Stomach (tissue), 9 donors: ENCODE results near the gene FAM184B. TPM values are rescaled to one million over a fixed set of nuclear protein-coding genes. Genes with fewer than 3 reads are reported as not detected.

Experiments used
- DNase-seq, 2 donors: peaks; one replicate each; pipeline versions ENCODE4 v3.0.0 to v3.0.0-alpha.2; 2013 to 2019
- H3K27ac ChIP-seq, 5 donors: fragments of 200-600 bp in 4 of 5; sonication (generic) in 4 of 5; one replicate each; pipeline ENCODE4 v1.5.1; 2013 to 2019; ENCODE audit warnings: mild to moderate bottlenecking in 1 of 5, moderate library complexity in 1 of 5
- H3K27me3 ChIP-seq, 3 donors: fragments of 200-600 bp; sonication (generic); one replicate each; pipeline ENCODE4 v1.5.1; 2017 to 2019; ENCODE audit warnings: mixed run types in 1 of 3
- H3K36me3 ChIP-seq, 4 donors: fragments of 200-600 bp; sonication (generic); 1 replicate in 3 of 4; 2 replicates in 1 of 4; pipeline ENCODE4 v1.5.1; 2016 to 2019
- H3K4me1 ChIP-seq, 4 donors: fragments of 200-600 bp; sonication (generic); one replicate each; pipeline ENCODE4 v1.5.1; 2016 to 2019
- H3K4me3 ChIP-seq, 4 donors: fragments of 200-600 bp; sonication (generic) in 3 of 4; one replicate each; pipeline ENCODE4 v1.5.1; 2016 to 2019; ENCODE audit warnings: mild to moderate bottlenecking in 1 of 4
- H3K9me3 ChIP-seq, 4 donors: fragments of 200-600 bp; sonication (generic); one replicate each; pipeline ENCODE4 v1.5.1; 2016 to 2019
- CTCF ChIP-seq, 7 experiments: fragments of 450-650 bp in 4 of 7; fragments of 200-600 bp in 3 of 7; sonication (generic) in 3 of 7; IDR thresholded peaks; one replicate each; pipeline ENCODE4 v1.5.1; 2016 to 2019; ENCODE audit warnings: antibody characterized with exemption in 7 of 7, control low read depth in 2 of 7, mild to moderate bottlenecking in 1 of 7
- EP300 ChIP-seq: sonication (generic); formaldehyde crosslinking; IDR thresholded peaks from one replicate; pipeline ENCODE4 v1.6.1; 2017; ENCODE audit warnings: antibody characterized with exemption
- POLR2A ChIP-seq, 4 donors: fragments of 450-650 bp; IDR thresholded peaks; one replicate each; pipeline ENCODE4 v1.6.1; 2016; ENCODE audit warnings: antibody characterized with exemption in 4 of 4, control low read depth in 2 of 4, mild to moderate bottlenecking in 1 of 4, moderate library complexity in 1 of 4
- POLR2AphosphoS5 ChIP-seq, 3 donors: sonication (generic); formaldehyde crosslinking; IDR thresholded peaks; one replicate each; pipeline ENCODE4 v1.6.1; 2016; ENCODE audit warnings: antibody characterized with exemption in 3 of 3
- WGBS, 5 donors: extraction: QIAGEN DNeasy Blood & Tissue Kit in 3 of 5; methylation state at CpG; one replicate each; pipeline versions ENCODE4 v1.1.5 to v1.1.7; 2013 to 2018; 5-methylcytosine and 5-hydroxymethylcytosine counted together
- intact Hi-C: fragments of 100-400 bp; cut with DNase I; formaldehyde crosslinking; loops from one replicate; pipeline ENCODE4 v1.15.1; 2023; ENCODE audit warnings: low total_unique reads
- polyA plus RNA-seq, 3 donors: library from polyadenylated mRNA; stranded (reverse); fragments of 200-250 nt; gene quantifications; one replicate each; pipeline ENCODE4 v1.2.3, GENCODE V29; 2013
- total RNA-seq, 5 donors: library from RNA; depleted of rRNA; stranded (reverse); fragments of >200 nt; gene quantifications; one replicate each; pipeline versions ENCODE4 v1.1.0 to v1.2.3, GENCODE V29; 2014 to 2016
- donor health status: healthy with polysubstance abuse.
- donor health status: Bipolar disorder and iron deficiency.
- donor health status: healthy.

FAM184B gene
- total and polyA plus RNA-seq, 8 donors = 0.08 to 0.18 TPM; not detected in 6

- no peaks in the 10 kb centered on the region for H3K27me3 ChIP-seq
- H3K9me3 ChIP-seq = peaks cover 0 to 11% (median 3%) of the 10 kb centered on the region in 4 donors
- 91 to 97% (median 96%) methylated on average over 7 to 33 of the region's 33 CpGs for WGBS, 5 donors
- no peaks in the 10 kb centered on the region for H3K36me3 ChIP-seq
- no peak for DNase-seq
- no peak overlapping the region for H3K27ac ChIP-seq
- intact Hi-C loops = no loop called here
- H3K4me1 ChIP-seq = no peaks in the 10 kb centered on the region
- no peak overlapping the region for H3K4me3 ChIP-seq
- TF ChIP-seq EP300 (no peak), POLR2A (IDR thresholded peaks at IDR 0.05) (no peak), CTCF (IDR thresholded peaks at IDR 0.05) (no peak), POLR2AphosphoS5 (IDR thresholded peaks at IDR 0.05) (no peak)
These were observed 14.5 kb downstream of the FAM184B start for GRCh38 chr4:17766826-17767458.

DNA sequence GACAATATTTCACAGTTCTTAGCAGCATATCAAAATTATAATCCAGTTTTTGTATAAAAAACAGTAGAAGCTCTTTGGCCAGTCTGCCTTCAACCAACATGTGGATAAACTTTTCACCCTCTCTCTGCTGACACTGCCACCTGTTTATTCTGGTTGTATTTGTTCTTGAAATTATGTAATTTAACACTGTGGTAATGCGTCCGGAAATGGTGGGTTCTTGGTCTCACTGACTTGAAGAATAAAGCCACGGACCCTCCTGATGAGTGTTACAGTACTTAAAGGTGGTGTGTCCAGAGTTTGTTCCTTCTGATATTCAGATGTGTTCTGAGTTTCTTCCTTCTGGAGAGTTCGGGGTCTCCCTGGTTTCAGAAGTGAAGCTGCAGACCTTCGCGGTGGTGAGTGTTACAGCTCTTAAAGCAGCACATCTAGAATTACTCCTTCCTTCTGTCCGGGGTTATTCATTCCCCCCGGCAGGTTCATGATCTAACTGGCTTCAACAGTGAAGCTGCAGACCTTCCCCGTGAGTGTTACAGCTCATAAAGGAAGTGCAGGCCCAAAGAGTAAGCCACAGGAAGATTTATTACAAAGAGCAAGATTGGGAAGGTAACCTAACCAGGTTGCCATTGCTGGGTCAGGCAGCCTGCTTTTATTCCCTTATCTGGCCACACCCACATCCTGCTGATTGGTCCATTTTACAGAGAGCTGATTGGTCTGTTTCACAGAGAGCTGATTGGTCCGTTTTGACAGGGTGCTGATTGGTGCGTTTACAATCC is 15.7 kb downstream of the FAM184B start:
- peaks cover 0 to 11% (median 3%) of the 10 kb centered on the region in 4 donors for H3K9me3 ChIP-seq
- H3K36me3 ChIP-seq = no peaks in the 10 kb centered on the region
- H3K4me3 ChIP-seq = no peak overlapping the region
- H3K27ac ChIP-seq = no peak overlapping the region
- WGBS, 5 donors = 73 to 91% (median 84%) methylated on average over 11 of the region's 11 CpGs
- no peaks in the 10 kb centered on the region for H3K4me1 ChIP-seq
- intact Hi-C loops = no loop called here
- no peak for TF ChIP-seq POLR2AphosphoS5 (IDR thresholded peaks at IDR 0.05)
- no peak for TF ChIP-seq POLR2A (IDR thresholded peaks at IDR 0.05)
- TF ChIP-seq CTCF (IDR thresholded peaks at IDR 0.05) = no peak
- TF ChIP-seq EP300 = no peak
- DNase-seq = no peak
- no peaks in the 10 kb centered on the region for H3K27me3 ChIP-seq

DNA sequence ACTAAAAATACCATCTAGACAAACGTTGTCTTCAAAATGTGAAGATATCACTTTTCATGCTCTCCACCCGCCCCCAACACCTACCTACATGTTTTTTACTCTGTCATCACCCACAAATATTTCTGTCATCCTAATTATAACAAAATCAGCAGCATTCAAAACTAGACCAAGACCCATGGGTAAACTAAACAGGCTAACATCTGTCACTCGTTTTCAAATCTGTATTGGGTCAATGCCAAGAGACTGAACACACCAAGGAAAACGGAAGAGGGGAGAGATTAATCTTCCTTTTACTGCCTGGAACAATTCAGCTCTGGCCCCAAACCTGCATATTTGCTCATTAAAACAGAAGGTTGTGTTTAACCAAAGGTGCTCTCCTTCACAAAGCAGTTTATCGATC is 17.5 kb downstream of the FAM184B start:
- Histone ChIP-seq H3K9me3 (peaks cover 0 to 11% (median 3%) of the 10 kb centered on the region in 4 donors), H3K4me3 (no peak overlapping the region), H3K36me3 (no peaks in the 10 kb centered on the region), H3K4me1 (no peaks in the 10 kb centered on the region), H3K27ac (no peak overlapping the region), H3K27me3 (no peaks in the 10 kb centered on the region)
- WGBS, 5 donors = 37 to 51% (median 42%) methylated on average over 5 of the region's 5 CpGs
- TF ChIP-seq POLR2A (IDR thresholded peaks at IDR 0.05) = no peak
- no peak for TF ChIP-seq EP300
- TF ChIP-seq CTCF (IDR thresholded peaks at IDR 0.05) = no peak
- no peak for TF ChIP-seq POLR2AphosphoS5 (IDR thresholded peaks at IDR 0.05)
- no peak for DNase-seq
- intact Hi-C loops = no loop called here

- peak in 1 of 2 donors; percentile 22 for DNase-seq
- Histone ChIP-seq H3K27ac (no peak overlapping the region), H3K36me3 (no peaks in the 10 kb centered on the region), H3K4me1 (no peaks in the 10 kb centered on the region), H3K4me3 (no peak overlapping the region), H3K27me3 (no peaks in the 10 kb centered on the region), H3K9me3 (peaks cover 0 to 11% (median 3%) of the 10 kb centered on the region in 4 donors)
- intact Hi-C loops = no loop called here
- 35 to 69% (median 61%) methylated on average over 3 of the region's 3 CpGs for WGBS, 5 donors
- TF ChIP-seq EP300 = no peak
- TF ChIP-seq POLR2A (IDR thresholded peaks at IDR 0.05) = no peak
- no peak for TF ChIP-seq CTCF (IDR thresholded peaks at IDR 0.05)
- no peak for TF ChIP-seq POLR2AphosphoS5 (IDR thresholded peaks at IDR 0.05)
These were observed 18.0 kb downstream of the FAM184B start for GRCh38 chr4:17763416-17763815.
